Hematopoietic multipotent progenitor cell treated with erythropoietin and hydrocortisone succinate and interleukin-3 and kit ligand, for 8 days (in vitro differentiated cells): ENCODE results near the gene NOX4.

ENCODE experiments used
- DNase-seq: peaks from one replicate; pipeline ENCODE4 v3.0.0-alpha.2; 2015

The NOX4 gene

GRCh38 chr11:89490981-89491690 lies at the start of gene NOX4:
TSS of gene NOX4 (minus strand) at chr11:89491375. CDS start at chr11:89491246, 129 bp downstream.
- DNase-seq: no peak

- DNase-seq: no peak
Observed at GRCh38 chr11:89540826-89541225, 49.7 kb upstream of the NOX4 start.

- no peak for DNase-seq
Observed at GRCh38 chr11:89537936-89538335, 46.8 kb upstream of the NOX4 start.

- DNase-seq: no peak
Observed at GRCh38 chr11:89536926-89537325, 45.8 kb upstream of the NOX4 start.

GRCh38 chr11:89535221-89535620 lies 44.0 kb upstream of the NOX4 start:
- no peak for DNase-seq

- DNase-seq: no peak
Observed at GRCh38 chr11:89529626-89530380, 38.6 kb upstream of the NOX4 start.

GRCh38 chr11:89521792-89522191 lies 30.6 kb upstream of the NOX4 start:
- no peak for DNase-seq

- DNase-seq: no peak
Observed at GRCh38 chr11:89521294-89521693, 30.1 kb upstream of the NOX4 start.

- no peak for DNase-seq
Observed at GRCh38 chr11:89516496-89516895, 25.3 kb upstream of the NOX4 start.

GRCh38 chr11:89508544-89508943 lies 17.4 kb upstream of the NOX4 start:
- no peak for DNase-seq

- DNase-seq: no peak
Observed at GRCh38 chr11:89504270-89504669, 13.1 kb upstream of the NOX4 start.

GRCh38 chr11:89503422-89503821 lies 12.2 kb upstream of the NOX4 start:
- no peak for DNase-seq

GRCh38 chr11:89502301-89502700 lies 11.1 kb upstream of the NOX4 start:
- no peak for DNase-seq

- DNase-seq: no peak
Observed at GRCh38 chr11:89500336-89500735, 9.2 kb upstream of the NOX4 start.

GRCh38 chr11:89498845-89499448 lies 7.8 kb upstream of the NOX4 start:
- peak; percentile 8 for DNase-seq

GRCh38 chr11:89495951-89496350 lies 4.8 kb upstream of the NOX4 start:
- no peak for DNase-seq

GRCh38 chr11:89493431-89493830 lies 2.3 kb upstream of the NOX4 start:
- DNase-seq: no peak

- DNase-seq: no peak
Observed at GRCh38 chr11:89490602-89490980, 584 bp downstream of the NOX4 start.

GRCh38 chr11:89489930-89490329 lies 1.2 kb downstream of the NOX4 start:
- no peak for DNase-seq

GRCh38 chr11:89487016-89487415 lies 4.2 kb downstream of the NOX4 start:
- DNase-seq: no peak

- no peak for DNase-seq
Observed at GRCh38 chr11:89484896-89485295, 6.3 kb downstream of the NOX4 start.

- DNase-seq: no peak
Observed at GRCh38 chr11:89477175-89477574, 14.0 kb downstream of the NOX4 start.

GRCh38 chr11:89463266-89463780 lies 27.9 kb downstream of the NOX4 start:
- no peak for DNase-seq

- DNase-seq: no peak
Observed at GRCh38 chr11:89458716-89459115, 32.5 kb downstream of the NOX4 start.
